ENCODE measurements around the gene SCAMP5.

DNA sequence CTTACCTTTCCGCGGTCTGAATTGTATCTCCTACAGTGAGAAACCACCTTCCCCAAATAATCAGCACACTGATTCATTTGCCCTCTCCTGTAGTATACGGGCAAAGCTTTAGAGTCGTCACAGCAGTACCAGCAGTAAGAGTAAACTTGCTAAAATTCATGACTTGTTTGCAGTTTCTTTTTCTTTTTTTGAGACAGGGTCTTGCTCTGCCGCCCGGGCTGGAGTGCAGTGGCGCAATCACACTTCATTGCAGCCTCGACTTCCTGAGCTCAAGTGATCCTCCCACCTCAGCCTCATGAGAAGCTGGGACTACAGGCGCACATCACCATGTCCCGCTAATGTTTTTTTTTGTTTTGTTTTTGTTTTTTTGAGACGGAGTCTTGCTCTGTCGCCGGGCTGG lies 11.9 kb downstream of the SCAMP5 start:
- TF ChIP-seq, protein P1, sequence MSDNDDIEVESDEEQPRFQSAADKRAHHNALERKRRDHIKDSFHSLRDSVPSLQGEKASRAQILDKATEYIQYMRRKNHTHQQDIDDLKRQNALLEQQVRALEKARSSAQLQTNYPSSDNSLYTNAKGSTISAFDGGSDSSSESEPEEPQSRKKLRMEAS (IDR thresholded peaks at IDR 0.05): no peak
- TF ChIP-seq CREB1 (IDR thresholded peaks at IDR 0.05; ENCODE audit: low read depth) (no peak), EP300 (IDR thresholded peaks at IDR 0.05; ENCODE audit: borderline replicate concordance) (no peak), EGR1 (IDR thresholded peaks at IDR 0.05) (no peak), YY1 (IDR thresholded peaks at IDR 0.05; ENCODE audit: low read depth) (no peak), TEAD4 (IDR thresholded peaks at IDR 0.05) (no peak), TCF12 (IDR thresholded peaks at IDR 0.05; ENCODE audit: low read depth) (no peak)
- TF ChIP-seq, protein P2, sequence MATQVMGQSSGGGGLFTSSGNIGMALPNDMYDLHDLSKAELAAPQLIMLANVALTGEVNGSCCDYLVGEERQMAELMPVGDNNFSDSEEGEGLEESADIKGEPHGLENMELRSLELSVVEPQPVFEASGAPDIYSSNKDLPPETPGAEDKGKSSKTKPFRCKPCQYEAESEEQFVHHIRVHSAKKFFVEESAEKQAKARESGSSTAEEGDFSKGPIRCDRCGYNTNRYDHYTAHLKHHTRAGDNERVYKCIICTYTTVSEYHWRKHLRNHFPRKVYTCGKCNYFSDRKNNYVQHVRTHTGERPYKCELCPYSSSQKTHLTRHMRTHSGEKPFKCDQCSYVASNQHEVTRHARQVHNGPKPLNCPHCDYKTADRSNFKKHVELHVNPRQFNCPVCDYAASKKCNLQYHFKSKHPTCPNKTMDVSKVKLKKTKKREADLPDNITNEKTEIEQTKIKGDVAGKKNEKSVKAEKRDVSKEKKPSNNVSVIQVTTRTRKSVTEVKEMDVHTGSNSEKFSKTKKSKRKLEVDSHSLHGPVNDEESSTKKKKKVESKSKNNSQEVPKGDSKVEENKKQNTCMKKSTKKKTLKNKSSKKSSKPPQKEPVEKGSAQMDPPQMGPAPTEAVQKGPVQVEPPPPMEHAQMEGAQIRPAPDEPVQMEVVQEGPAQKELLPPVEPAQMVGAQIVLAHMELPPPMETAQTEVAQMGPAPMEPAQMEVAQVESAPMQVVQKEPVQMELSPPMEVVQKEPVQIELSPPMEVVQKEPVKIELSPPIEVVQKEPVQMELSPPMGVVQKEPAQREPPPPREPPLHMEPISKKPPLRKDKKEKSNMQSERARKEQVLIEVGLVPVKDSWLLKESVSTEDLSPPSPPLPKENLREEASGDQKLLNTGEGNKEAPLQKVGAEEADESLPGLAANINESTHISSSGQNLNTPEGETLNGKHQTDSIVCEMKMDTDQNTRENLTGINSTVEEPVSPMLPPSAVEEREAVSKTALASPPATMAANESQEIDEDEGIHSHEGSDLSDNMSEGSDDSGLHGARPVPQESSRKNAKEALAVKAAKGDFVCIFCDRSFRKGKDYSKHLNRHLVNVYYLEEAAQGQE (IDR thresholded peaks at IDR 0.05; ENCODE audit: low read depth): no peak

All from Ishikawa (cell line).